ENCODE results near the gene HLF. TPM values are rescaled to one million over a fixed set of nuclear protein-coding genes. Genes with fewer than 3 reads are reported as not detected.

The HLF gene
- total and polyA plus RNA-seq, 2 experiments from 2014 or later: 0.28 TPM; not detected in 1

DNA sequence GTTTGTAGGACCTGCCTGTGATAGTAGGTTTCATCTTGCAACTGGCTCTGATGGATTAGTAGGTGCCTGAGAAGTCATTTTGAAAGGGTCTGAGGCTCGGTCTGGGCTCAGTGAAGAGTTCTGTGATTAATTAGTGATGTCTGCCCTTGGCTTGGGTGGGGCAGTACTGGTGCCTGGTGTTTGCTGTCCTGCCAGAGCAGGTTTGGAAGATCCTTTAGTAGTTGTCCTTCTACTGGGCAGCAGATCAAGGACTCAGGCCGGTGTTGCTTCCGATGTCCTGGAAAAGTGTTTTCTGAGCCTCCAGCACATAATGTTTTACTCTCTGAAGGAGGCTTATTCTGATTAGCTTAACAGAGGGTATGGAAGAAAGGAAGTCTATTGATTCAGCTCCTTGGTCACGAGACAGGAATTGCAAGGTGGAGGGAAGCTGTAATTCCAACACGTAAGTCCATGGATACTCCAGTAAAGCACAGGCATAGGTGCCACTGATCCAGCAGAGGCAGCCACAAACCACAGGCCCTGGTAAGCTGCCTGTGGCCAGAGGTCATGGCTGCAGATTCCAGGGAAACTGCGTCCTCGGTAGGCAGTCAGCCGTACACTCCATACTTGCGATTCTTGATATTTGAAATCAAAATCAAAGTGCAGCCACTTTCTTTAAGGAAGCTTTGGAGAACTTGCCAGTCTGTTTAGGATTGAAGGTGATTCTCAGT lies 18.7 kb downstream of the HLF start:
- H3K79me2 ChIP-seq (replicated peaks; ENCODE audit: insufficient read depth): no peaks in the 10 kb centered on the region
- H4K20me1 ChIP-seq (replicated peaks; ENCODE audit: insufficient read depth): no peaks in the 10 kb centered on the region
- no peak overlapping the region for H3K4me2 ChIP-seq
- no peaks in the 10 kb centered on the region; the same call in 1 of the 2 replicates for H3K9me2 ChIP-seq (ENCODE audit: insufficient read depth)
- no peaks in the 10 kb centered on the region for H3K36me3 ChIP-seq (ENCODE audit: insufficient read depth)
- Mint-ChIP-seq H3K36me3 (ENCODE audit: low read depth) (no peaks in the 10 kb centered on the region), H3K4me1 (no peaks in the 10 kb centered on the region), H3K4me3 (no peak overlapping the region), H3K9me3 (no peaks in the 10 kb centered on the region), H3K27me3 (ENCODE audit: insufficient read depth, low read depth, poor library complexity) (peaks cover 2% of the 10 kb centered on the region), H3K27ac (no peak overlapping the region)
- DNase-seq (ENCODE audit: low spot score): no peak
- H3F3A ChIP-seq (replicated peaks; ENCODE audit: low read depth): no peaks in the 10 kb centered on the region
- H3K4me1 ChIP-seq (ENCODE audit: insufficient read depth): no peaks in the 10 kb centered on the region
- H2AFZ ChIP-seq: no peak overlapping the region
- no peak for ATAC-seq
- H3K27me3 ChIP-seq (ENCODE audit: insufficient read depth): no peaks in the 10 kb centered on the region
- H3K27ac ChIP-seq (ENCODE audit: low read depth): no peak overlapping the region
- H3K4me3 ChIP-seq: no peak overlapping the region
- no peak for TF ChIP-seq POLR2AphosphoS5 (IDR thresholded peaks at IDR 0.05; ENCODE audit: low read depth)
- TF ChIP-seq CREB1 (CRISPR knock-in tag; IDR thresholded peaks at IDR 0.05; ENCODE audit: low read depth): no peak
- TF ChIP-seq, protein P1, sequence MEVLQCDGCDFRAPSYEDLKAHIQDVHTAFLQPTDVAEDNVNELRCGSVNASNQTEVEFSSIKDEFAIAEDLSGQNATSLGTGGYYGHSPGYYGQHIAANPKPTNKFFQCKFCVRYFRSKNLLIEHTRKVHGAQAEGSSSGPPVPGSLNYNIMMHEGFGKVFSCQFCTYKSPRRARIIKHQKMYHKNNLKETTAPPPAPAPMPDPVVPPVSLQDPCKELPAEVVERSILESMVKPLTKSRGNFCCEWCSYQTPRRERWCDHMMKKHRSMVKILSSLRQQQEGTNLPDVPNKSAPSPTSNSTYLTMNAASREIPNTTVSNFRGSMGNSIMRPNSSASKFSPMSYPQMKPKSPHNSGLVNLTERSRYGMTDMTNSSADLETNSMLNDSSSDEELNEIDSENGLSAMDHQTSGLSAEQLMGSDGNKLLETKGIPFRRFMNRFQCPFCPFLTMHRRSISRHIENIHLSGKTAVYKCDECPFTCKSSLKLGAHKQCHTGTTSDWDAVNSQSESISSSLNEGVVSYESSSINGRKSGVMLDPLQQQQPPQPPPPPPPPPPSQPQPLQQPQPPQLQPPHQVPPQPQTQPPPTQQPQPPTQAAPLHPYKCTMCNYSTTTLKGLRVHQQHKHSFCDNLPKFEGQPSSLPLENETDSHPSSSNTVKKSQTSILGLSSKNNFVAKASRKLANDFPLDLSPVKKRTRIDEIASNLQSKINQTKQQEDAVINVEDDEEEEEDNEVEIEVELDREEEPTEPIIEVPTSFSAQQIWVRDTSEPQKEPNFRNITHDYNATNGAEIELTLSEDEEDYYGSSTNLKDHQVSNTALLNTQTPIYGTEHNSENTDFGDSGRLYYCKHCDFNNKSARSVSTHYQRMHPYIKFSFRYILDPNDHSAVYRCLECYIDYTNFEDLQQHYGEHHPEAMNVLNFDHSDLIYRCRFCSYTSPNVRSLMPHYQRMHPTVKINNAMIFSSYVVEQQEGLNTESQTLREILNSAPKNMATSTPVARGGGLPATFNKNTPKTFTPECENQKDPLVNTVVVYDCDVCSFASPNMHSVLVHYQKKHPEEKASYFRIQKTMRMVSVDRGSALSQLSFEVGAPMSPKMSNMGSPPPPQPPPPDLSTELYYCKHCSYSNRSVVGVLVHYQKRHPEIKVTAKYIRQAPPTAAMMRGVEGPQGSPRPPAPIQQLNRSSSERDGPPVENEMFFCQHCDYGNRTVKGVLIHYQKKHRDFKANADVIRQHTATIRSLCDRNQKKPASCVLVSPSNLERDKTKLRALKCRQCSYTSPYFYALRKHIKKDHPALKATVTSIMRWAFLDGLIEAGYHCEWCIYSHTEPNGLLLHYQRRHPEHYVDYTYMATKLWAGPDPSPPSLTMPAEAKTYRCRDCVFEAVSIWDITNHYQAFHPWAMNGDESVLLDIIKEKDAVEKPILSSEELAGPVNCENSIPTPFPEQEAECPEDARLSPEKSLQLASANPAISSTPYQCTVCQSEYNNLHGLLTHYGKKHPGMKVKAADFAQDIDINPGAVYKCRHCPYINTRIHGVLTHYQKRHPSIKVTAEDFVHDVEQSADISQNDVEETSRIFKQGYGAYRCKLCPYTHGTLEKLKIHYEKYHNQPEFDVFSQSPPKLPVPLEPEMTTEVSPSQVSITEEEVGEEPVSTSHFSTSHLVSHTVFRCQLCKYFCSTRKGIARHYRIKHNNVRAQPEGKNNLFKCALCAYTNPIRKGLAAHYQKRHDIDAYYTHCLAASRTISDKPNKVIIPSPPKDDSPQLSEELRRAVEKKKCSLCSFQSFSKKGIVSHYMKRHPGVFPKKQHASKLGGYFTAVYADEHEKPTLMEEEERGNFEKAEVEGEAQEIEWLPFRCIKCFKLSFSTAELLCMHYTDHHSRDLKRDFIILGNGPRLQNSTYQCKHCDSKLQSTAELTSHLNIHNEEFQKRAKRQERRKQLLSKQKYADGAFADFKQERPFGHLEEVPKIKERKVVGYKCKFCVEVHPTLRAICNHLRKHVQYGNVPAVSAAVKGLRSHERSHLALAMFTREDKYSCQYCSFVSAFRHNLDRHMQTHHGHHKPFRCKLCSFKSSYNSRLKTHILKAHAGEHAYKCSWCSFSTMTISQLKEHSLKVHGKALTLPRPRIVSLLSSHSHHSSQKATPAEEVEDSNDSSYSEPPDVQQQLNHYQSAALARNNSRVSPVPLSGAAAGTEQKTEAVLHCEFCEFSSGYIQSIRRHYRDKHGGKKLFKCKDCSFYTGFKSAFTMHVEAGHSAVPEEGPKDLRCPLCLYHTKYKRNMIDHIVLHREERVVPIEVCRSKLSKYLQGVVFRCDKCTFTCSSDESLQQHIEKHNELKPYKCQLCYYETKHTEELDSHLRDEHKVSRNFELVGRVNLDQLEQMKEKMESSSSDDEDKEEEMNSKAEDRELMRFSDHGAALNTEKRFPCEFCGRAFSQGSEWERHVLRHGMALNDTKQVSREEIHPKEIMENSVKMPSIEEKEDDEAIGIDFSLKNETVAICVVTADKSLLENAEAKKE (CRISPR knock-in tag; IDR thresholded peaks at IDR 0.05): no peak
- TF ChIP-seq, protein P2, sequence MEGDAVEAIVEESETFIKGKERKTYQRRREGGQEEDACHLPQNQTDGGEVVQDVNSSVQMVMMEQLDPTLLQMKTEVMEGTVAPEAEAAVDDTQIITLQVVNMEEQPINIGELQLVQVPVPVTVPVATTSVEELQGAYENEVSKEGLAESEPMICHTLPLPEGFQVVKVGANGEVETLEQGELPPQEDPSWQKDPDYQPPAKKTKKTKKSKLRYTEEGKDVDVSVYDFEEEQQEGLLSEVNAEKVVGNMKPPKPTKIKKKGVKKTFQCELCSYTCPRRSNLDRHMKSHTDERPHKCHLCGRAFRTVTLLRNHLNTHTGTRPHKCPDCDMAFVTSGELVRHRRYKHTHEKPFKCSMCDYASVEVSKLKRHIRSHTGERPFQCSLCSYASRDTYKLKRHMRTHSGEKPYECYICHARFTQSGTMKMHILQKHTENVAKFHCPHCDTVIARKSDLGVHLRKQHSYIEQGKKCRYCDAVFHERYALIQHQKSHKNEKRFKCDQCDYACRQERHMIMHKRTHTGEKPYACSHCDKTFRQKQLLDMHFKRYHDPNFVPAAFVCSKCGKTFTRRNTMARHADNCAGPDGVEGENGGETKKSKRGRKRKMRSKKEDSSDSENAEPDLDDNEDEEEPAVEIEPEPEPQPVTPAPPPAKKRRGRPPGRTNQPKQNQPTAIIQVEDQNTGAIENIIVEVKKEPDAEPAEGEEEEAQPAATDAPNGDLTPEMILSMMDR (conservative IDR thresholded peaks at IDR 0.05; ENCODE audit: low read depth in 2 of 2): no peak
- no peak for TF ChIP-seq ETS1 (IDR thresholded peaks at IDR 0.05)
- no peak for TF ChIP-seq STAT1 (IDR thresholded peaks at IDR 0.05; ENCODE audit: unreplicated experiment)
- no peak for TF ChIP-seq EZH2 (IDR thresholded peaks at IDR 0.05; ENCODE audit: low read depth, unreplicated experiment)
- TF ChIP-seq EZH2phosphoT487 (IDR thresholded peaks at IDR 0.05; ENCODE audit: unreplicated experiment): no peak
- TF ChIP-seq ZNF331 (CRISPR knock-in tag; IDR thresholded peaks at IDR 0.05; ENCODE audit: low read depth): no peak
- TF ChIP-seq NANOG (IDR thresholded peaks at IDR 0.05; ENCODE audit: borderline replicate concordance): no peak
- no peak for TF ChIP-seq JUNB (IDR thresholded peaks at IDR 0.05; ENCODE audit: unreplicated experiment)

All from GM23338 (cell line).